ENCODE measurements around the gene XRCC5. TPM values are rescaled to one million over a fixed set of nuclear protein-coding genes. Genes with fewer than 3 reads are reported as not detected.

XRCC5 gene
- total RNA-seq, 4 donors from 2014 or later, result 112 to 153 (median 143) TPM

- DNase-seq (ENCODE audit: low spot score), result no peak
- ATAC-seq (ENCODE audit: low FRiP score), result no peak
- TF ChIP-seq CTCF (IDR thresholded peaks at IDR 0.05), result no peak
Observed at GRCh38 chr2:216084547-216084946, 24.6 kb upstream of the XRCC5 start.

GRCh38 chr2:216086207-216086893, 22.8 kb upstream of the XRCC5 start:
- TF ChIP-seq CTCF (IDR thresholded peaks at IDR 0.05), result no peak
- no peak for DNase-seq (ENCODE audit: low spot score)
- ATAC-seq (ENCODE audit: low FRiP score), result no peak

GRCh38 chr2:216090369-216090786, 18.8 kb upstream of the XRCC5 start:
- no peak for TF ChIP-seq CTCF (IDR thresholded peaks at IDR 0.05)
- DNase-seq (ENCODE audit: low spot score), result no peak
- ATAC-seq (ENCODE audit: low FRiP score), result no peak

GRCh38 chr2:216092646-216093045, 16.5 kb upstream of the XRCC5 start:
- DNase-seq (ENCODE audit: low spot score) (no peak), ATAC-seq (ENCODE audit: low FRiP score) (no peak)
- TF ChIP-seq CTCF (IDR thresholded peaks at IDR 0.05), result no peak

- no peak for ATAC-seq (ENCODE audit: low FRiP score)
- DNase-seq (ENCODE audit: low spot score), result no peak
- TF ChIP-seq CTCF (IDR thresholded peaks at IDR 0.05), result no peak
Observed at GRCh38 chr2:216094701-216095100, 14.4 kb upstream of the XRCC5 start.

- TF ChIP-seq CTCF (IDR thresholded peaks at IDR 0.05), result no peak
- ATAC-seq (ENCODE audit: low FRiP score), result no peak
- DNase-seq (ENCODE audit: low spot score), result no peak
Observed at GRCh38 chr2:216098421-216099334, 10.5 kb upstream of the XRCC5 start.
